Measurements from ENCODE around the gene DCC.

DNA sequence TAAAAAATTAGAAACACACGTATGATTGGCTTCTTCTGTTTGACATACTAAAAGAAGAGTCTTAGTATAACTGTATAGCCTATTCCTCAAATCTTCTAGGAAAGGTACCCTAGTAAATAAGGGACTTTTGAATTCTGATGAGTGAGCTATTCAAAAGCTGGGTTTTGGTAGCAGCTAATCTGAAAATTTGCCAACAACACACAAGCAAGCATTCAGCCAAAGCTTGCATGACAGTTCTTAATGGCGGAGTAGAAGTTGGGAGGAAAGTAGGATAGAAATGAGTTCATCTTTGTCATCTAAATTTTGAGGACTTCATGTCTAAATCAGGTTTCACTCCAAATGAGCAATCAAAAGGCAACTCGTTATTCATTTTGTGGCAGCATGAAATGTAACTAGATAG is 1071.5 kb downstream of the DCC start:
- TF ChIP-seq, protein P1, sequence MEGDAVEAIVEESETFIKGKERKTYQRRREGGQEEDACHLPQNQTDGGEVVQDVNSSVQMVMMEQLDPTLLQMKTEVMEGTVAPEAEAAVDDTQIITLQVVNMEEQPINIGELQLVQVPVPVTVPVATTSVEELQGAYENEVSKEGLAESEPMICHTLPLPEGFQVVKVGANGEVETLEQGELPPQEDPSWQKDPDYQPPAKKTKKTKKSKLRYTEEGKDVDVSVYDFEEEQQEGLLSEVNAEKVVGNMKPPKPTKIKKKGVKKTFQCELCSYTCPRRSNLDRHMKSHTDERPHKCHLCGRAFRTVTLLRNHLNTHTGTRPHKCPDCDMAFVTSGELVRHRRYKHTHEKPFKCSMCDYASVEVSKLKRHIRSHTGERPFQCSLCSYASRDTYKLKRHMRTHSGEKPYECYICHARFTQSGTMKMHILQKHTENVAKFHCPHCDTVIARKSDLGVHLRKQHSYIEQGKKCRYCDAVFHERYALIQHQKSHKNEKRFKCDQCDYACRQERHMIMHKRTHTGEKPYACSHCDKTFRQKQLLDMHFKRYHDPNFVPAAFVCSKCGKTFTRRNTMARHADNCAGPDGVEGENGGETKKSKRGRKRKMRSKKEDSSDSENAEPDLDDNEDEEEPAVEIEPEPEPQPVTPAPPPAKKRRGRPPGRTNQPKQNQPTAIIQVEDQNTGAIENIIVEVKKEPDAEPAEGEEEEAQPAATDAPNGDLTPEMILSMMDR (conservative IDR thresholded peaks at IDR 0.05; ENCODE audit: low read depth in 2 of 2) = no peak
- TF ChIP-seq POLR2AphosphoS5 (IDR thresholded peaks at IDR 0.05; ENCODE audit: low read depth) (no peak), JUNB (IDR thresholded peaks at IDR 0.05; ENCODE audit: unreplicated experiment) (no peak), EZH2 (IDR thresholded peaks at IDR 0.05; ENCODE audit: low read depth, unreplicated experiment) (no peak), STAT1 (IDR thresholded peaks at IDR 0.05; ENCODE audit: unreplicated experiment) (no peak), EZH2phosphoT487 (IDR thresholded peaks at IDR 0.05; ENCODE audit: unreplicated experiment) (no peak), CREB1 (CRISPR knock-in tag; IDR thresholded peaks at IDR 0.05; ENCODE audit: low read depth) (no peak), ZNF114 (CRISPR knock-in tag; IDR thresholded peaks at IDR 0.05) (no peak), ZNF331 (CRISPR knock-in tag; IDR thresholded peaks at IDR 0.05; ENCODE audit: low read depth) (no peak)
- TF ChIP-seq, protein P2, sequence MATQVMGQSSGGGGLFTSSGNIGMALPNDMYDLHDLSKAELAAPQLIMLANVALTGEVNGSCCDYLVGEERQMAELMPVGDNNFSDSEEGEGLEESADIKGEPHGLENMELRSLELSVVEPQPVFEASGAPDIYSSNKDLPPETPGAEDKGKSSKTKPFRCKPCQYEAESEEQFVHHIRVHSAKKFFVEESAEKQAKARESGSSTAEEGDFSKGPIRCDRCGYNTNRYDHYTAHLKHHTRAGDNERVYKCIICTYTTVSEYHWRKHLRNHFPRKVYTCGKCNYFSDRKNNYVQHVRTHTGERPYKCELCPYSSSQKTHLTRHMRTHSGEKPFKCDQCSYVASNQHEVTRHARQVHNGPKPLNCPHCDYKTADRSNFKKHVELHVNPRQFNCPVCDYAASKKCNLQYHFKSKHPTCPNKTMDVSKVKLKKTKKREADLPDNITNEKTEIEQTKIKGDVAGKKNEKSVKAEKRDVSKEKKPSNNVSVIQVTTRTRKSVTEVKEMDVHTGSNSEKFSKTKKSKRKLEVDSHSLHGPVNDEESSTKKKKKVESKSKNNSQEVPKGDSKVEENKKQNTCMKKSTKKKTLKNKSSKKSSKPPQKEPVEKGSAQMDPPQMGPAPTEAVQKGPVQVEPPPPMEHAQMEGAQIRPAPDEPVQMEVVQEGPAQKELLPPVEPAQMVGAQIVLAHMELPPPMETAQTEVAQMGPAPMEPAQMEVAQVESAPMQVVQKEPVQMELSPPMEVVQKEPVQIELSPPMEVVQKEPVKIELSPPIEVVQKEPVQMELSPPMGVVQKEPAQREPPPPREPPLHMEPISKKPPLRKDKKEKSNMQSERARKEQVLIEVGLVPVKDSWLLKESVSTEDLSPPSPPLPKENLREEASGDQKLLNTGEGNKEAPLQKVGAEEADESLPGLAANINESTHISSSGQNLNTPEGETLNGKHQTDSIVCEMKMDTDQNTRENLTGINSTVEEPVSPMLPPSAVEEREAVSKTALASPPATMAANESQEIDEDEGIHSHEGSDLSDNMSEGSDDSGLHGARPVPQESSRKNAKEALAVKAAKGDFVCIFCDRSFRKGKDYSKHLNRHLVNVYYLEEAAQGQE (IDR thresholded peaks at IDR 0.05; ENCODE audit: unreplicated experiment) = no peak
- TF ChIP-seq, protein P3, sequence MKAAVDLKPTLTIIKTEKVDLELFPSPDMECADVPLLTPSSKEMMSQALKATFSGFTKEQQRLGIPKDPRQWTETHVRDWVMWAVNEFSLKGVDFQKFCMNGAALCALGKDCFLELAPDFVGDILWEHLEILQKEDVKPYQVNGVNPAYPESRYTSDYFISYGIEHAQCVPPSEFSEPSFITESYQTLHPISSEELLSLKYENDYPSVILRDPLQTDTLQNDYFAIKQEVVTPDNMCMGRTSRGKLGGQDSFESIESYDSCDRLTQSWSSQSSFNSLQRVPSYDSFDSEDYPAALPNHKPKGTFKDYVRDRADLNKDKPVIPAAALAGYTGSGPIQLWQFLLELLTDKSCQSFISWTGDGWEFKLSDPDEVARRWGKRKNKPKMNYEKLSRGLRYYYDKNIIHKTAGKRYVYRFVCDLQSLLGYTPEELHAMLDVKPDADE (IDR thresholded peaks at IDR 0.05) = no peak

Measured in GM23338 (cell line).